Stimulated activated CD4-positive, alpha-beta T cell treated with anti-CD3 and anti-CD28 coated beads, Interleukin-1b, Interleukin-23, amount 100 ng/mL, for 48 hours (primary cell): Measurements from ENCODE around the gene VPS41.
"Not testable (repeated sequence)": the region's sequence is repeated elsewhere in the genome, so short reads cannot be mapped to it uniquely, and the experiment has no call there.

Experiments
- DNase-seq: peaks from one replicate; pipeline ENCODE4 v3.0.0-alpha.2; 2020

The VPS41 gene

DNA sequence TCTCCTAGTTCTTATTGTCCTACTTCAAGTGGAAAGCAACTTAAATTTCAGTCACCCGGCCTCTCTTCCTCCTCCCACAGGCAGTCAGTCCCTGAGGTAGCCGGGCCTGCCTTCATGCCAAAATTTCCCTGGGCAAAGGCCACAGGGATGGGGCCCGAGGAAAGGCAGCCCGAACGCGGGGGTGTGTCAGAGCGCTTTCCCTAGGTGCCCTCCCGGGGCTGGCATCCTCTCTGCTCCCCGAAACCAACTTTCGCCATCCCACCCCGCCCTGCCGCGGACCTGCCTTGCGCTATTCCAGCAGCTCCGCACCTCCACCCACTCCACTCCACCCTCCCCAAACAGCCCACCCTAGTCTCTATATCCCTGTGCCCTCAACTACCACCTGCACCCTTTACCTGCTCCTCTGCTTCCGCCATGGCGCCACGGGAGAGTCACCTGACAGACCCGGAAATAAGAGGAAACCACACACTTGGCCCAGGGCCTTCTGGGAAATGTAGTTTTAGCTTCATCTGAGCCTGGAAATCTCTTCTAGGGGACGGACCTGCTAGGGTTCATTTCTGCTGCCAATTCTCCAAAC lies at the start of gene VPS41:
VPS41 (minus strand) TSS at position 433 of the 577 bp plus-strand sequence; CDS start at position 416, 17 bp downstream.
- peak; percentile 78 for DNase-seq

DNA sequence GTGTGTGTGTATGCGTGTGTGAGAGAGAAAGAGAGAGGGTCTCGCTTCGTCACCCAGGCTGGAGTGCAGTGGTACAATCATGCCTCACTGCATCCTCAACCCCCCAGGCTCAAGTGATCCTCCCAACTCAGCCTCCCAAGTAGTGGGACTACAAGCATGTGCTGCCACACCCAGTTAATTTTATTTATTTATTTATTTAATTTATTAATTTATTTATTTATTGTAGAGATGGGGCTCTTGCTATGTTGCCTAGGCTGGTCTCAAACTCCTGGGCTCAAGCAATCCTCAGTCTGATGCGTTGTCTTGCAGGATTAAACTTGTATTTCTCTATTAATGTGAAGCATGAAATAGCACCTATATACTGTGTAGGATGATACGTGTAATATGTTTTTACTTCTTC lies 46.9 kb upstream of the VPS41 start:
- no peak for DNase-seq

DNA sequence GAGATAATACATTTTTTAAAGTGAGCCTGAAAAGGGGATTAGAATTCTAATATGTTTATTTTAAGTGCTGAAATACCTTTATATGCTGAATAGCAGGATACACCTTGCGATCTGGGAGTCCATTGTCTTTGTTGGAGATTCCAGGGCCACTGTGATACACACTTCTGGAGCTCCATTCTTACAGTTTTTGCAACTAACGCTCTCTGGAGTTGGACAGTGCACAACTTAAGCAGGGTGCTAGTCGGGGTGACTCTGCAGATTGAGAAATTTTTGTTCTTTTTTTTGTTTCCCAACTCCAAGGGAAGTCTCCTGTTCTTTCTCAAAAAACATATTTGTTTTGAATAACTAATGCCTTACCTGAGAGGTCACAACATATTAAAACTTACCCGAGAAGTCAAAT lies 45.0 kb upstream of the VPS41 start:
- no peak for DNase-seq

DNA sequence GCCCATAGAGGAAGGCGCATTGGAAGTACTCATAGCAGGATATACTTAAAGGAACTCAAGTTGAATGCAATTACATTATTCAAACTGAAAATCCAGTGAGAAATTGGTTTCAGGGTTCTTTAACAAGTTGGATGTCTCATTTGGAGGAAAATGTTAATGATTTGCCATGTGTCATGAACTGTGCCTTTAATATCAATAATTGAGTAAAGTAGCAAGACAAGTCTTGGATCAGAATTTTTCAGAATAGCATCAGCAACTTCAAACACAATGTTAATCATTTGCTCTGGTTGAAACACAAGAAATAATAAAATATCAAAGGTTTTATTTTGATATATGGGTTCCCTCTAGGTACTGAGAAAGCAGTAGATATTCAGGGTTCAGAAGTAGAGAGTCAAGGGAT lies 44.2 kb upstream of the VPS41 start:
- DNase-seq, result no peak

DNA sequence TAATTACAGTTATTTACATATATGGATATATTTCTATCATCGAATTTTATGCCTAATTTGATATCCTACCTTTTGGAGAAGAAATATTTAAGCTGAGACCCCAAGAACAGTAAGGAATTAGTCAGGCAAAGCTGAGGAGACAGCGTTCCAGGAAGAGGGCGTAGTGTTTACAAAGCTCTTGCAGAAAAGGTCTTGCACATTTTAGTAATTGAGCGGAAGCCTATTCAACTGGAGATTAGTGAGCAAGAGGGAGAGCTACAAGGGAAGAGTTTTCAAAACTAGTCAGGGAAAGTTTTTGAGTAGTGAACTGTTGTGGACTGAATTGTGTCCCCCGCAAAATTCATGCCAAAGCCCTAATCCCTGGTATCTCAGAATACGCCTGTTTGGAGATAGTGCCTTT lies 42.2 kb upstream of the VPS41 start:
- no peak for DNase-seq

DNA sequence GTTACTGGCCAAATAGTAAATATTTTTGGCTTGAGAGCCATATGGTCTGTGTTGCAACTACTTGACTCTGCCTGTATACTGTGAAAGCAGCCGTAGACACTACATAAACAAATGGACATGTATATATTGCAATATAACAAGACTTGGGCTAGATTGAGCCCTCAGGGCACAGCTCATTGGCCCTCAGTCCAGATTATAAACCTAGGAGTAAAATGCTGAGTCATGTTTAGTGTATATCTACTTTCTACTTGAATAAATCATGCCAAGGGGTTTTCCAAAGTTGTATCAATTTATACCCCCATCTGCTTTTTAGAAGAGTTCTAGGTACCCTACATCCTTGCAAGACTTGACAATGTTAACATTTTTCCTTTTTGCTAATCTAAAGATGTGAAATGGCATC lies 41.3 kb upstream of the VPS41 start:
- no peak for DNase-seq

DNA sequence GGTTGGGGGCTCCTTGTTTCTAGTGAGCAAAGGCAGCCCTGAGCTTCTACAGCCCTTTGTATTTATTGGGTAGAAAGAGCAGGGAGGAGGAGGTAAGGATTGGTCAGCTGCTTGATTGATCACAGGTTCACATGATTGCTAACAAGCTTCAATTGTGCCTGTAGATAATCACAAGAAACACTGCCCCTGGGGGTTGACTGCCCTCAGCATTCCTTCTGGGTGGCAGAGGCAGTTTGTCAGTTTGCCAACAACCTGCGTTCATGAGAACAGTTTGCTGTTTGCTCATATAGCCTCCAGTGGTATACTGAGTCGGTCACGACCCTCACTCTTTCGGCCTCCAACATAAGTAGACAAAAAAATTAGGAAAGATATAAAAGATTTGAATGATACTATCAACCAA lies 38.5 kb upstream of the VPS41 start:
- not testable (repeated sequence) for DNase-seq

DNA sequence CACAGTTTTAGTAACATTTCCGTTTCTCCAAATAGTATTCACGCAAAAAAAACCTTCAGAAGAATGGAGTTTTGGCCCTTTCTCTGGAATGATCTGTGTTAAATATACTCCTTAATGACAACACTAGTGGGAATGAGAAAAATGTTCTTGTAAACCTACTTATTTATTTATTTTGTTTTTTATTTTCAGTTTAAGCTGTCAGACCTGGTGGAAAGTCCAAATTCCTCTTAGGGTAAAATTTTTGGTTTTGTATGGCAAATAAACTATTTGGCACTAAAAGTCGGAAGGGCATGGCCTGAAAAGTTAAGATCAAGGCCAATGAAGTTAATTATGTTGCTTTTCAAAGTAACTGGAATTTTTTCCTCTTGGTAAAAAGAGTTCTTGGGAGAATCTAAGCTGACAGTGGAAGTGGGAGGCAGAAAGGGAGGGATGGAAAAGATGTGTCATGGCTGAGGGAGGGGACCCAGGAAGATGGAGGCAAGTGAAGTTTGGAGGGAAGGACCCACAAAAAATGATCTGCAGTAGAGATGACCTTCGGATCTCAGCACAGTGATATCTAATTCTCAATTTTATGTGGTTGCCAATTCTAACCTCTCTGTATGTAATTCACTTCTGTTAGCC lies 33.5 kb upstream of the VPS41 start:
- no peak for DNase-seq

DNA sequence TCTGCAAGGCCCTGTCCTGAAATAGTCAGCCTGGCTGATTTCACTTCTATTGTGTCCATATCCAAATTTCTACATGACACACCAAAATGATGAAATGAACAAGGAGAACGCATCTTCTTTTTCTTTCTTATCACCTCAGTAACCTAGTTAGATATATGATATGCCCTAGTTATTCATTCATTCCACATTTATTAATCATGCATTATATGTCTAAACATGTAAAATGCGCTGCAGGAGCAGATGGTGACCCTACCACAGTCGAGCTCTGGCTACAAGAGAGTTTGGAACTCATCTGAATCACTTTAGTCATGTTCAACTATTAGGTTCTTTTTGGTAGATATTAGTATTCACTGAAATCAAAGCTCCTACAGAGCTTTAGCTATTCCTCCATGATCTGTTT lies 31.8 kb upstream of the VPS41 start:
- DNase-seq, result no peak

DNA sequence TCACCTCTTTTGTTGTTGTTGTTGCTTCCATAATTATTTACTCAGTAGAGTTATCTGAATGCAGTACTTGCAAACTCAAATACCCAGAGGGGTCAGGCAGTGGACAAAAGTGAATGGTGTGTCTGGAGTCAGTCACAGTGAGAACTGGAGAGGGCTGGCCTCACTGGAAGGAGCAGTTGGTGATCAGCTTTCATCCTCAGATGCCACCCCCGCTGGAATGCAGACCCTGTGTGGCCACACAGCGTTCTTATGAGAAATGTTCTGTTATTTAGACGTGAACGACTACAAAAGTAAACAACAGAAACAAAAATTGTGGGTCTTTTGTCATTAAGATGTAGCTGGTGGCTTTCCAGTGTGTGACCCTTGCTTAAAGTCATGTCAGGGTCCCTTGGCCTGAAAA lies 29.6 kb upstream of the VPS41 start:
- DNase-seq, result no peak

DNA sequence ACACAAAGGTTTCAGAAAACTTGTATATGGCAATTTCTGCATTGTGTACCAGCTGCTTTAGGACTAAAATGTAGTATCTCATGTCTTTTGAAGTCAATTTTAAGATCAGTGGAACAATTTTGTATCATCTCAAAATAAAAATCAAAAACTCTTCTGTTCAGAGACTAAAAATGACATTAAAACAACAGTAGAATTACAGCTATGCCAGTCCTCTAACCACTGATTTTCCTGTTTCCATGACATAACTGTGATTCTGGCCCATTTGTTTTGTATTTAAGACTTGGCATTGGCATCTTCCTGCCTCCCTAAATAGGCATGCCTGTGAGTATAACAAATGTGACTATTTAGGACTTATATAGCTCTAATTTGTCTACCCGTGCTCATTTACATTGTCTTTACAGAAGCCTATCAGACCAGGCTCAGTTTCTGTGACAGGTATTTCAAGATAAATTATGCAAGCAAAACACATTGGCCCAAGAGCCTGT lies 29.1 kb upstream of the VPS41 start:
- DNase-seq, result no peak

DNA sequence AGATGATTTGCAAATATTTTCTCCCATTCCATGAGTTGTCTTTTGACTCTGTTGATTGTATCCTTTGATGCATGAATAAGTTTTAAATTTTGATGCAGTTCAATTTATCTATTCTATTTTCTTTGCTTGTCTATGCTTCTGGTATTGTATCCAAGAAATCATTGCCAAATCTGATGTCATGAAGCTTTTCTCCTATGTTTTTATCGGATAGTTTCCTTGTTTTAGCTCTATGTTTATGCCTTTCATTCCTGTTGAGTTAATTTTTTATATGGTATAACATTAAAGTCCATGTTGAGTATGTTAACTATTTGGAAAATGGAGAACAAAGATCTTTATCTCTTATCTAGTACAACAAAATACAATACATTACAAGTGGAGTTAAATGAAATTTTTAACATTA lies 27.6 kb upstream of the VPS41 start:
- DNase-seq, result no peak

DNA sequence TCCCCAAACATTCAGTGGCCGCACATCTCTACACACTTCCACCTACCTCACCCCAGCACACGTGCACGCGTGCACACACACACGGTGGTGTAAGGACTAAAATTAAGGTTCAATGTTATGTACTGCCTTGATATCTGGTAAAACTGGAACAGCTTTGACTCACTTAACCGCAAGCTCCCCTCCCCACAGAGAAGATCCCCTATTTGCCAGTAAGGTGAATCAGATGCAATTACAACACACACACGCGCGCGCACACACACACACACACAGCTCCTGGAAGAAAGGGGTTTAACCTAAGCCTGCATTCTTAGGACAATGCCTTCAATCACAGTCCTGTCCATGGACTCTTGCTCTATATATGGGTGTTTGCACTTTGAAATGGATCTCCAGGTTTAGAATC lies 25.5 kb upstream of the VPS41 start:
- DNase-seq, result no peak

DNA sequence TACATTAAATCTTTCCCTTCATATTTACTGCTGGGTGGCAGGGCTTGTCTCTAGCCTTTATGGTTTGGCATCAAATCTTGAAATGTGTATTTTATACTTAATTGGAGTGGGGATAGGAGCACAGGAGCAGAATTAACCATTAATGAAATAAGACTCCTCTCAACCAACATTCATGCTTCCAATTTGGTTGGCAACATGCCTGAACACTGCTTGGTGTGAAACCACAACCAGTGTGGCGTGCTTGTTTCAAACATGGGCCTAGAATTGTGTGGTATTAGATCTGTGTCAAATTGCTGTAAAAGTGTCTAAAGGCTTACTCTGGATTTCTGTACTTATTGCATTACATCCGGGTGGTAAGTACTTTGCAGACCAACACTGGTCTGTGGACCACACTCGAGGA lies 25.1 kb upstream of the VPS41 start:
- no peak for DNase-seq

DNA sequence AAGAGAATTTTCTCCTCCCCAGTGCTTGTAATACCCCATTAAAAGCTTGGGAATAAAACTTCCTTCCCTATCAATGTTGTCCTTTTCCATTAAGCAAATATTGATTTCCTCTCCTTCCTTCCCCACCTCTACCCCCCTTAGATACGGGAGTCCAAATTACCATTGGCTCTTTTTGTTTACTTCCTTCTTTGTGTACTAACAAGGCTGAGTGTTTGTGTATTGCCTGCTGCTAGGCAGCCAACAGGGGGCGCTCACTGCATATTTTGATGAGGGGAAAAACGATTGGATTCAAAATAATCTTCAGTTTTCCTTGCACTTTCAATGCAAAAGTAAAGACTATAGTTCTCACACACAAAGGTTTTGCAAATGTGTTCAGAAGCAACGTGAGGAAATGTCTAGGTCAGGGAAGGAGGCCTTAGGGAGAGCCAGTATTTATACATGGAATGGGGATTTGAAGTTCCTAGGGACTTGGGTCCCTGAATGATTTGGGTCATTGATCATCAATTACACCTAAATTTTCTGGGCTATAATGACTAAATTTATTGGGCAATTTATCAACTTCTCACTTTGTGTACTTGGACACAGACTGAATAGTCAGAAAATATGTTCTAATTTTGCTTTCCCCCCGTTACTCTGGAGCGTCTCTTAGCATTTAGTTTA lies 23.6 kb upstream of the VPS41 start:
- peak; percentile 35 for DNase-seq

DNA sequence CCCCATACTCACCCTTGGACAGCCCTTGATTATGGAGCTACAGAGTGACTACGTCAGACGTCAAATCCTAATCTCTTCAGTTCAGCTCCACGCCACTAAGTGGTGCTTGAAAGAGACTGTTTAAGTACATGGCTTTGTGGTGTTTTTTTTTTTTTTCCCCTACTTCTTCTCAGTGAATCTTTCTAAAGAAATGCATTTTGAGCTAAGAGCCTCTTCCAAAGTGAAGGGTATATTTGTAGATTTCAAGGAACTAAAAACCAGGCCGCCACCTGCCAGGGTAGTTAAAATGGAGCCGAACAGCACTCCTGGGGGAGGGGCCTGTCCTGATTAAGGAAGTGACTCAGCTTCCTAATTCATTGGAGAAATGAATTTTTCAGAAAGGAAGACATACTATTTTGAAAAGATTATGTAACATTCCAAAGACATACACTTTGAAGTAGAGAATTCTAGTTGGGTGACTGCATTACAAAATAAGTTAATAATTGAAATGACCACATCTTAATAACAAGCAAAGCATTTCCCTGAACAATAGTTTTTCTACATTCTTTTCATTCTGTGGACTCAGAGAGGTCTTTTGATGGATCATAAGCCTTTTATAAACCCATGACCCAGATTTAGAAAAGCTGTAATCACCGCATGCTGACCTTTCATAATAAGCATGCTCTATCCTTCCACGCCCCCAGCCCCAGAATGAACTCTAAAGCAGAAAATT lies 20.6 kb upstream of the VPS41 start:
- no peak for DNase-seq

DNA sequence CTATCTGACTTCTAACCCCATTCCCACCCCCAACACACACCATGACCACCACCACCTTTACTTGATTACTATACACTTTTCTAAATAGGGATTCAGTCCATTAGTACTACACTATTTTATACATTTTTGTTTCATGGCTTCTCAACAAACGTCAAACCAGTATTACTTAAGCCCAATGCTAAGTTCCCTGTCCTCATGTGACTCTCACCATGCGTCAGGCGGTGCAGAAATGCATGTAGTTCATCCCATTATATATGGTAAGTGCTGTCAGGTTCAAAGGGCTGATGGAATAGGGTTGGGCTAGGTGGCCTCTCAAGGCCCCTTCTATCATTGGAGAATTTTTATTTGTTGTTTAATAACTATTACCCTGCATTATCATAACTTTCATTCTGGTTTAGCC lies 19.5 kb upstream of the VPS41 start:
- DNase-seq, result no peak

DNA sequence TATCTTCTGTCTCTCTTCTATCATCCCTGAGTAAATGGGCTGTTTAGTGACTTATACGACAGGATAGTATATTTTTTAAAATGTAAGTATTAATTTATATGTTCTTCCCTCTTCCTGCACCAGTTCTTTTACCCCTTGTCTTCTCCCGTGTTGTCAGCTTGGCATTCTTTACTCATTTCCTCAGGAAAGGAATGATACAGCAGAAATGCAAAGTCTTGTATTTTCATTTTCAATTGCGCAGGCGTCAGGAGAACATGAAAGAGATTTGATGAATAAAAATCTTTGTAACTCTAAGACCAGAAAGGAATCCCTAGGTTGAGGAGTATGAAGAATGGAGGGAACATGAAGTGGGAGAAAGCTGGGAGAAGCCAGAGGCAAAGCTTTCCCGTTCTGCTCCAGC lies 18.8 kb upstream of the VPS41 start:
- no peak for DNase-seq

DNA sequence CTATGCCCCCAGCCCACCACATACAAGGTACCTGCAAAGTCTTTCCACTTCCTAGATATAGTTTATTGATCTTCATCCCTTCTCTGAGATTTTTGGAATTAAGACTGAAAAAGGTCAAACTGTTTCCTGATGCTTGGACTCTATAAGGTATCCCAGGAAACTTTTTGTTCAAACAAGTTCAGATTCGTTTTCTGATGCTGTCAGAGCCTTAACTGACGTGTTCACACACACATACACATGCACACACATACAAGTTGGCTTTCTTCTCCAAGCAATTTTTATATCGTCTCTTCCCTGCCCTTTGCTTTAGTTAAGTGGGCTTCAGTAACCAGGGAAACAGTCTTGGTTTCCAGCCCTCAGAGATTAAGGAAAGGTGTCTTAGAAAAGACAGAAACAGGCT lies 11.7 kb upstream of the VPS41 start:
- DNase-seq, result no peak

DNA sequence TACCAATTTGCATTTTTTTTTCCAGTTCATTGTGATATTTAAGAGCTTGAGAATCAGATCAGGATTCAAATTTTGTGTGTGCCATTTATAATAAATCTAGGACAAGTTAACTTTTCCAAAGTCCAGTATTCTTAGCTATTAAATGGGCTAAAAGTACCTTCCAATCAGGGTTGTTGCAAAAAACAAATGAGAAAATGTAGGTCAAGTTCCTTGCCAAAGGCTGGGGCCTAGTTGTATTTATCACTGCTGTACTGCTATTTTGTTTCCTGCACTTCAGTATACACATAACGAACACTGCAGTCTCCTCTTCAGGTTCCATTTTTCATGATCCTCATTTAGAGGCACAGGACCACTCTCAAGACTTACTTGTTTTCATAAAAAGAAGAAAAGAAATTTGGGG lies 7.4 kb upstream of the VPS41 start:
- no peak for DNase-seq

DNA sequence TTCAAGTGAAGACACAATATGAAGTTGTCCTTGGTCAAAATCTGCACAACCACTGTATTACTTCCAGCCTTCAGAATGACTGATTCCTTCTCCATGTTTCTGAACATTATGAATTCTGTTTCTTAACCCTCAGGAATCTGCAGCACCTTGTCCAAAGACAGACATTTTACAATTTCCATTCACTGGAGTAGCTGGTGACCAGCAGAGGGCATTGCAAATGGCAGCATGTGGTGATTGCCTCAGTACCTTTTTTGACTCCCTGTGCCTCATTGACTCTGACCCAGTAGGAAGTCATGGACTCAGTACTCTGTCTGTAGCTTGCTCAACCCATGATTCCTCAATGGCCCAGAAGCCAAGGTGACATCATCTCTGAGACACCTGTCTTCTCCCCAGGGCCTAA lies 879 bp upstream of the VPS41 start:
- no peak for DNase-seq

DNA sequence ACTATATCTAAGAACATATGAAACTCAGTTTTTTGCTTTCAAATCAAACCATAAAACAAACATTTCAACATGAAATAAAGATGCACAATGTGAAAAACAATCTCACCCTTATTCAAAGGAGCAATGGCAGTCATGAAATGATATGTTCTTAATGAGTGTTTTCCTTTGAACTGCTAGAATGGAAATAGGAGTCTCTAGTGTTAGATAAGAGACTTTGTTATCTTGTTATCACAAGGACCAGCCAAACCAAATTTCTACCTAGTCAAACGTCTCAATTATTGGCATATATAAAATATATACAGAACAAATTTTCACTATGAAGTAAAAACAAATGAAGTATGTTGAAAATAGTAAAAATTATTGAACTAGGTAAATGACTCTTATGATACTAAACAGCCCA lies 1.2 kb downstream of the VPS41 start:
- no peak for DNase-seq

DNA sequence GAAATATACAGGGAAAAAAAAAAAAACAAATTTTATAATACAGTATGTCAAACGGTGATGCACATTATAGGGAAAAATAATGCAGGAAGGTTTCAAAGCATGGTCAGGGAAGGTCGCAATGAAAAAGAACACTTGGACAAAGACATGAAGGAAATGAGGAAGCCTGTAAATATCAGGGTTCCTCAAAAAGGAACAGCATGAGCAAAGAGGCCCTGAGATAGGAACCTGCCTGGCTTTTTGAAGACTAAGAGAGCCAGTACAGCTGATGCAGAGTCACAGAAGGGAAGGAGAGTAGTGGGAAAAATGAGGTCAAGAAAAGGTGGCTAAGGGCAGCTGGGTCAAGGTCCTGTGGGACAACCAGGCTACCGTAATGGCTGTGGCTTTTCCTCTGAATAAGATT lies 1.9 kb downstream of the VPS41 start:
- no peak for DNase-seq
